ENCODE results near the gene RNF212B. TPM values are rescaled to one million over a fixed set of nuclear protein-coding genes. Genes with fewer than 3 reads are reported as not detected.
"Not testable (repeated sequence)": the region's sequence is repeated elsewhere in the genome, so short reads cannot be mapped to it uniquely, and the experiment has no call there.

Gene RNF212B
- total and polyA plus RNA-seq, 3 donors from 2014 or later, result 5.4 to 23.2 (median 18.3) TPM

DNA sequence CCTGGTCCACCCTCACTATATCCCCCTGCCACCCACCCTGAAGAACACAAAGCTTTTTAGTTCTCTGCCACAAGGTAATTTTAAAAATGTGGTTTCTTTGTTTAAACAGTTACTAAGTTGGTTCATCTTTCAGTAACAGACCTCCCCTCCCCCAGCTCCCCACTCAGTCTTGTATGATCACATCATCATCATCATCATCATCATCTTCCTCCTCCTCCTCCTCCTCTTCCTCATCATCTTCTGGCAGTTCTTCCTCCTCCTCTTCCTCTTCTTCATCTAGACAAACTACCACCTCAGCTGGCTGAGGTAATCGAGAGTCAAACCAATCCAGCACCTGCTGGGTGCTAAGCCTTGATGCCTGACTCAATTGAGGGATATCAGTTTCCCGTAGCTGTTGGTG is 37.7 kb downstream of the RNF212B start:
- Histone ChIP-seq H3K4me1 (no peaks in the 10 kb centered on the region), H3K4me3 (no peak overlapping the region), H3K9me3 (no peaks in the 10 kb centered on the region), H3K36me3 (ENCODE audit: low read depth, missing control alignments) (no peaks in the 10 kb centered on the region), H3K27me3 (no peaks in the 10 kb centered on the region), H3K27ac (no peak overlapping the region)
- DNase-seq, result no peak
- intact Hi-C loops (cut with DNase I; ENCODE audit: low total_unique reads), result no loop called here
- TF ChIP-seq POLR2A (IDR thresholded peaks at IDR 0.05), result no peak
- TF ChIP-seq, protein P1, sequence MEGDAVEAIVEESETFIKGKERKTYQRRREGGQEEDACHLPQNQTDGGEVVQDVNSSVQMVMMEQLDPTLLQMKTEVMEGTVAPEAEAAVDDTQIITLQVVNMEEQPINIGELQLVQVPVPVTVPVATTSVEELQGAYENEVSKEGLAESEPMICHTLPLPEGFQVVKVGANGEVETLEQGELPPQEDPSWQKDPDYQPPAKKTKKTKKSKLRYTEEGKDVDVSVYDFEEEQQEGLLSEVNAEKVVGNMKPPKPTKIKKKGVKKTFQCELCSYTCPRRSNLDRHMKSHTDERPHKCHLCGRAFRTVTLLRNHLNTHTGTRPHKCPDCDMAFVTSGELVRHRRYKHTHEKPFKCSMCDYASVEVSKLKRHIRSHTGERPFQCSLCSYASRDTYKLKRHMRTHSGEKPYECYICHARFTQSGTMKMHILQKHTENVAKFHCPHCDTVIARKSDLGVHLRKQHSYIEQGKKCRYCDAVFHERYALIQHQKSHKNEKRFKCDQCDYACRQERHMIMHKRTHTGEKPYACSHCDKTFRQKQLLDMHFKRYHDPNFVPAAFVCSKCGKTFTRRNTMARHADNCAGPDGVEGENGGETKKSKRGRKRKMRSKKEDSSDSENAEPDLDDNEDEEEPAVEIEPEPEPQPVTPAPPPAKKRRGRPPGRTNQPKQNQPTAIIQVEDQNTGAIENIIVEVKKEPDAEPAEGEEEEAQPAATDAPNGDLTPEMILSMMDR (IDR thresholded peaks at IDR 0.05), result no peak
- 93% methylated on average over 2 of the region's 2 CpGs for WGBS, 2 donors

- no peak for TF ChIP-seq POLR2A (IDR thresholded peaks at IDR 0.05)
- TF ChIP-seq, protein P1 (IDR thresholded peaks at IDR 0.05), result no peak
- intact Hi-C loops (cut with DNase I; ENCODE audit: low total_unique reads), result no loop called here
- H3K4me3 ChIP-seq, result no peak overlapping the region
- H3K27me3 ChIP-seq, result no peaks in the 10 kb centered on the region
- H3K27ac ChIP-seq, result no peak overlapping the region
- no peaks in the 10 kb centered on the region for H3K36me3 ChIP-seq (ENCODE audit: low read depth, missing control alignments)
- no peaks in the 10 kb centered on the region for H3K4me1 ChIP-seq
- DNase-seq, result no peak
- 81 to 82% methylated on average over 3 of the region's 3 CpGs for WGBS, 2 donors
- no peaks in the 10 kb centered on the region for H3K9me3 ChIP-seq
Observed at GRCh38 chr14:23277189-23277588, 39.5 kb downstream of the RNF212B start.

DNA sequence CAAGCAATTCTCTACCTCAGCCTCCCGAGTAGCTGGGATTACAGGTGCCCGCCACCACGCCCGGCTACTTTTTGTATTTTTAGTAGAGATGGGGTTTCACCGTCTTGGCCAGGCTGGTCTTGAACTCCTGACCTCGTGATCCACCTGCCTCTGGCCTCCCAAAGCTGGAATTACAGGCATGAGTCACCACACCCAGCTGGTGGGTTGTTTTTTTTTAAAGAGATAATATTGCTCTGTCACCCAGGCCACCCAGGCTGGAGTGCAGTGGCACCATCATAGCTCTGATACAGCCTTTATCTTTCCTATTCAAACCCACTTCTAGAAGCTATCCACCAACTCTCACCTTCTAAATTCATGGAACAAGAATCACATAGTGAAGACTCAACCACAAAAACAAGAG is 40.2 kb downstream of the RNF212B start:
- H3K9me3 ChIP-seq; H3K27ac ChIP-seq; H3K4me3 ChIP-seq; DNase-seq; H3K27me3 ChIP-seq; H3K36me3 ChIP-seq (ENCODE audit: low read depth, missing control alignments); intact Hi-C loops (cut with DNase I; ENCODE audit: low total_unique reads); H3K4me1 ChIP-seq: not testable (repeated sequence)
- 94 to 97% methylated on average over 6 of the region's 6 CpGs for WGBS, 2 donors

DNA sequence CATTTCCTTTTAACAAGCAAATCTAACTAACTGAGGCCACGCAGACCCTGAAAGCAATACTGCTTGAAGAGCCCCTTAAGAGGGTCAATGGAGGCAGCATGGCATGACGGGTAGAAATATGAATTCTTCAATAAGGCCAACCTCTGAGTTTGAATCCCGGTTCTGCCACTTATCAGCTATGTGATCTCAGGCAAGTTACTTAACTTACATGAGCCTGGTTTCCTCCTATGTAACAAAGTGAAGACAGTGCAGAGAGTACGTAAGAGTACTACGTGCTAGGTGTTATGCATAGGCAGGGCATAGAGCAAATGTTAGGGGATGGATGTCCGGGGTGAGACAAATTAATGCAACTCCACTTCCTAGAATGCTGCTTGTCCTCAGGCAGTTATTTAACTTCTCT is 43.5 kb downstream of the RNF212B start:
- H3K27ac ChIP-seq, result no peak overlapping the region
- DNase-seq, result no peak
- H3K36me3 ChIP-seq (ENCODE audit: low read depth, missing control alignments), result no peaks in the 10 kb centered on the region
- H3K4me3 ChIP-seq, result no peak overlapping the region
- H3K27me3 ChIP-seq, result no peaks in the 10 kb centered on the region
- intact Hi-C loops (cut with DNase I; ENCODE audit: low total_unique reads), result no loop called here
- TF ChIP-seq, protein P1 (IDR thresholded peaks at IDR 0.05), result no peak
- WGBS, 2 donors, result 87 to 94% methylated on average over 6 of the region's 6 CpGs
- no peaks in the 10 kb centered on the region for H3K9me3 ChIP-seq
- H3K4me1 ChIP-seq, result peaks cover 14% of the 10 kb centered on the region

- peak overlapping the region; percentile 99 for H3K27ac ChIP-seq
Observed at GRCh38 chr14:23284654-23285529, 47.2 kb downstream of the RNF212B start.

More at GRCh38 chr14:23284654-23285529, 47.2 kb downstream of the RNF212B start:
- TF ChIP-seq, protein P1 (IDR thresholded peaks at IDR 0.05), result no peak
- no peak for TF ChIP-seq POLR2A (IDR thresholded peaks at IDR 0.05)
- H3K9me3 ChIP-seq, result no peaks in the 10 kb centered on the region
- peaks cover 21% of the 10 kb centered on the region for H3K4me1 ChIP-seq
- peak; percentile 37 for DNase-seq
- peak overlapping the region; percentile 94 to 98 for H3K4me3 ChIP-seq
- no peaks in the 10 kb centered on the region for H3K27me3 ChIP-seq
- intact Hi-C loops (cut with DNase I; ENCODE audit: low total_unique reads), result no loop called here
- WGBS, 2 donors, result 20 to 21% methylated on average over 9 of the region's 9 CpGs
- H3K36me3 ChIP-seq (ENCODE audit: low read depth, missing control alignments), result no peaks in the 10 kb centered on the region

All from testis (tissue), 3 donors.